ENCODE data around the gene COL5A1.

- TF ChIP-seq, protein P1, sequence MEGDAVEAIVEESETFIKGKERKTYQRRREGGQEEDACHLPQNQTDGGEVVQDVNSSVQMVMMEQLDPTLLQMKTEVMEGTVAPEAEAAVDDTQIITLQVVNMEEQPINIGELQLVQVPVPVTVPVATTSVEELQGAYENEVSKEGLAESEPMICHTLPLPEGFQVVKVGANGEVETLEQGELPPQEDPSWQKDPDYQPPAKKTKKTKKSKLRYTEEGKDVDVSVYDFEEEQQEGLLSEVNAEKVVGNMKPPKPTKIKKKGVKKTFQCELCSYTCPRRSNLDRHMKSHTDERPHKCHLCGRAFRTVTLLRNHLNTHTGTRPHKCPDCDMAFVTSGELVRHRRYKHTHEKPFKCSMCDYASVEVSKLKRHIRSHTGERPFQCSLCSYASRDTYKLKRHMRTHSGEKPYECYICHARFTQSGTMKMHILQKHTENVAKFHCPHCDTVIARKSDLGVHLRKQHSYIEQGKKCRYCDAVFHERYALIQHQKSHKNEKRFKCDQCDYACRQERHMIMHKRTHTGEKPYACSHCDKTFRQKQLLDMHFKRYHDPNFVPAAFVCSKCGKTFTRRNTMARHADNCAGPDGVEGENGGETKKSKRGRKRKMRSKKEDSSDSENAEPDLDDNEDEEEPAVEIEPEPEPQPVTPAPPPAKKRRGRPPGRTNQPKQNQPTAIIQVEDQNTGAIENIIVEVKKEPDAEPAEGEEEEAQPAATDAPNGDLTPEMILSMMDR (IDR thresholded peaks at IDR 0.05): no peak
- no peak for TF ChIP-seq POLR2AphosphoS5 (IDR thresholded peaks at IDR 0.05)
Measured at GRCh38 chr9:134696433-134696832, 54.8 kb downstream of the COL5A1 start.

Measured in upper lobe of left lung (tissue), 4 donors.